ENCODE data around the gene STUM. TPM values are rescaled to one million over a fixed set of nuclear protein-coding genes. Genes with fewer than 3 reads are reported as not detected.
"Not testable (repeated sequence)": the region's sequence is repeated elsewhere in the genome, so short reads cannot be mapped to it uniquely, and the experiment has no call there.

Gene STUM
- polyA plus RNA-seq, 1 of the 3 experiments (the other 2 are of a cell fraction): not detected

GRCh38 chr1:226617109-226617508 lies 68.5 kb downstream of the STUM start (continued):
- no peak for TF ChIP-seq ZBTB33 (IDR thresholded peaks at IDR 0.05; ENCODE audit: borderline replicate concordance, low read depth)
- no peak for TF ChIP-seq USF2 (IDR thresholded peaks at IDR 0.05; ENCODE audit: borderline replicate concordance, low read depth, low read length)

- DNase-seq; POLR2A ChIA-PET; H3K27ac ChIP-seq (ENCODE audit: low read depth in 2 of 2, low read length in 1 of 2); H2AFZ ChIP-seq (ENCODE audit: low read depth); H3F3A ChIP-seq (replicated peaks; ENCODE audit: insufficient read depth); H3K27me3 ChIP-seq (ENCODE audit: insufficient read depth); H3K4me3 ChIP-seq (ENCODE audit: low read depth in 2 of 2, low read length in 1 of 2); H4K20me1 ChIP-seq (ENCODE audit: insufficient read depth); H3K36me3 ChIP-seq (replicated peaks in 1 of 2; ENCODE audit: control insufficient read depth in 1 of 2, insufficient read depth in 2 of 2, low read length in 1 of 2); H3K9ac ChIP-seq; H3K4me2 ChIP-seq; H3K9me2 ChIP-seq; H3K9me3 ChIP-seq; H3K79me2 ChIP-seq (ENCODE audit: insufficient read depth); H3K4me1 ChIP-seq (ENCODE audit: control insufficient read depth in 1 of 2, insufficient read depth in 2 of 2, low read depth in 1 of 2, low read length in 1 of 2): not testable (repeated sequence)
- WGBS (ENCODE audit: low lambda C conversion rate): 12% methylated on average over 1 of the region's 1 CpG
- CTCF ChIA-PET: interaction anchor here (2.6 to 2.8 kb wide), 2 partner anchors 8 to 9 kb away, joined by 10 to 14 read pairs; no protein-coding TSS in a partner anchor
Measured at GRCh38 chr1:226617719-226618118, 69.2 kb downstream of the STUM start.

GRCh38 chr1:226618380-226618779 lies 69.8 kb downstream of the STUM start:
- no peak overlapping the region for H3K27ac ChIP-seq (ENCODE audit: low read depth in 2 of 2, low read length in 1 of 2)
- ChIA-PET POLR2A (no interaction called here), CTCF (interaction anchor here (2.6 kb wide), 1 partner anchor 9 kb away, joined by 10 read pairs; no protein-coding TSS in a partner anchor)
- DNase-seq: no peak
- no peak overlapping the region for H2AFZ ChIP-seq (ENCODE audit: low read depth)
- H3K9me3 ChIP-seq: no peaks in the 10 kb centered on the region; the same call in 1 of the 2 replicates
- H3K9me2 ChIP-seq: no peaks in the 10 kb centered on the region
- no peak overlapping the region for H3K9ac ChIP-seq
- H3K27me3 ChIP-seq (ENCODE audit: insufficient read depth): no peaks in the 10 kb centered on the region; the same call in 1 of the 2 replicates
- H3K79me2 ChIP-seq (ENCODE audit: insufficient read depth): no peaks in the 10 kb centered on the region
- 41% methylated on average over 5 of the region's 5 CpGs for WGBS (ENCODE audit: low lambda C conversion rate)
- H3F3A ChIP-seq (replicated peaks; ENCODE audit: insufficient read depth): no peaks in the 10 kb centered on the region
- no peaks in the 10 kb centered on the region for H3K36me3 ChIP-seq (replicated peaks in 1 of 2; ENCODE audit: control insufficient read depth in 1 of 2, insufficient read depth in 2 of 2, low read length in 1 of 2)
- no peaks in the 10 kb centered on the region for H3K4me1 ChIP-seq (ENCODE audit: control insufficient read depth in 1 of 2, insufficient read depth in 2 of 2, low read depth in 1 of 2, low read length in 1 of 2)
- no peak overlapping the region for H3K4me3 ChIP-seq (ENCODE audit: low read depth in 2 of 2, low read length in 1 of 2)
- H3K4me2 ChIP-seq: no peak overlapping the region
- no peaks in the 10 kb centered on the region for H4K20me1 ChIP-seq (ENCODE audit: insufficient read depth)
- TF ChIP-seq CTCF (IDR thresholded peaks at IDR 0.05) (no peak), USF1 (IDR thresholded peaks at IDR 0.05; ENCODE audit: borderline replicate concordance, low read depth) (no peak), USF2 (IDR thresholded peaks at IDR 0.05; ENCODE audit: borderline replicate concordance, low read depth, low read length) (no peak), FOXM1 (IDR thresholded peaks at IDR 0.05; ENCODE audit: low read depth) (no peak), JUND (IDR thresholded peaks at IDR 0.05) (no peak), EZH2phosphoT487 (IDR thresholded peaks at IDR 0.05; ENCODE audit: borderline replicate concordance, low read depth) (no peak), MEF2A (IDR thresholded peaks at IDR 0.05; ENCODE audit: borderline replicate concordance, low read depth) (no peak), CHD2 (IDR thresholded peaks at IDR 0.05; ENCODE audit: low read length, partially characterized antibody) (no peak), REST (IDR thresholded peaks at IDR 0.05; ENCODE audit: low read depth, low read length) (no peak), FOSL2 (IDR thresholded peaks at IDR 0.05; ENCODE audit: borderline replicate concordance, low read depth) (no peak), EP300 (IDR thresholded peaks at IDR 0.05; ENCODE audit: borderline replicate concordance in 1 of 2, low read depth in 1 of 2, low read length in 1 of 2) (no peak), POLR2AphosphoS5 (IDR thresholded peaks at IDR 0.05; ENCODE audit: low read depth, low read length) (no peak), TAF1 (IDR thresholded peaks at IDR 0.05; ENCODE audit: borderline replicate concordance, low read depth, low read length) (no peak)
